GM19372 (cell line): Measurements from ENCODE around the gene TXLNG.

Experiments used
- ATAC-seq: cut with Tn5 transposase; IDR thresholded peaks from one replicate; pipeline ENCODE4 v1.9.1; 2021; ENCODE audit warnings: mild to moderate bottlenecking, low read depth, moderate library complexity; ENCODE audit not compliant: unreplicated experiment

Gene TXLNG

DNA sequence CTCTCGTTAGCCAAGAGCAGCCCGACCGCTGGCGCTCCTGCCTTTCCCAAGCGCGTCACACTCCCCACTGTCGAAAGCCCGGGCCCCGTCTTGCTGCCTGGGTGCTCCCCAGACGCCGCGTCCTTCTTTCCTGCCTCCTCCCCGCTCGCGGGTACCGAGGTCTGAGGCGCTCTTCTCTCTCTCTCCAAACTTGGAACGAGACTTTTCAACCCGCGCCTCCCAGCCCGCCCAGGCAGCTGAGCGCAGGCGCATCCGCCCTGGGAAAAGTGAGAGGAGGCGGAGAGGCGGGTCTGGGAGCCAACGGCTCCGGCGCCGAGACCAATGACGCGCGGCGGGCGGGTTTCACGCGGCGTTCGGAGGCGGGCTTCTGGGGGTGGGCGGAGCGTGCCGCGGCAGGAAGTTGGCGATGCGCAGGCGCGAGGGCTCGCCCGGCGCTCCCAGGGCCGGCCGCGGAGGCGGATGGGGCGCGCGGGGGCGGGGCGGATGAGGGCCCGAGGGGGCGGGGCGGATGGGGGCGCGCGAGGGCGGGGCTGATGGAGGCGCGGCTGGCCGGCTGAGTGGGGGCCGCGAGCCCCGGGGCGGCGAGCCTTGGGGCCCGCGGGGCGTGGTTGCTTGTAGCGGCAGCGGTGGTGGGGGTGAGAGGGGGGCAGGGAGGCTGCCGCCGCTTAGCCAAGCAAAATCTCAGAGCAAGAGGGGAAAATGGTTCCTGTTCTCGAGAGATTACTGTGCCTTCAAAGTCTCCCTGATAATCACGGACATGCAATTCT, 84.0 kb downstream of the TXLNG start, which contains the start of gene RBBP7:
Gene RBBP7 (minus strand): TSS at position 268 of the 767 bp plus-strand sequence. CDS start 309 bp downstream, outside the sequence.
- peak; percentile 72 for ATAC-seq

DNA sequence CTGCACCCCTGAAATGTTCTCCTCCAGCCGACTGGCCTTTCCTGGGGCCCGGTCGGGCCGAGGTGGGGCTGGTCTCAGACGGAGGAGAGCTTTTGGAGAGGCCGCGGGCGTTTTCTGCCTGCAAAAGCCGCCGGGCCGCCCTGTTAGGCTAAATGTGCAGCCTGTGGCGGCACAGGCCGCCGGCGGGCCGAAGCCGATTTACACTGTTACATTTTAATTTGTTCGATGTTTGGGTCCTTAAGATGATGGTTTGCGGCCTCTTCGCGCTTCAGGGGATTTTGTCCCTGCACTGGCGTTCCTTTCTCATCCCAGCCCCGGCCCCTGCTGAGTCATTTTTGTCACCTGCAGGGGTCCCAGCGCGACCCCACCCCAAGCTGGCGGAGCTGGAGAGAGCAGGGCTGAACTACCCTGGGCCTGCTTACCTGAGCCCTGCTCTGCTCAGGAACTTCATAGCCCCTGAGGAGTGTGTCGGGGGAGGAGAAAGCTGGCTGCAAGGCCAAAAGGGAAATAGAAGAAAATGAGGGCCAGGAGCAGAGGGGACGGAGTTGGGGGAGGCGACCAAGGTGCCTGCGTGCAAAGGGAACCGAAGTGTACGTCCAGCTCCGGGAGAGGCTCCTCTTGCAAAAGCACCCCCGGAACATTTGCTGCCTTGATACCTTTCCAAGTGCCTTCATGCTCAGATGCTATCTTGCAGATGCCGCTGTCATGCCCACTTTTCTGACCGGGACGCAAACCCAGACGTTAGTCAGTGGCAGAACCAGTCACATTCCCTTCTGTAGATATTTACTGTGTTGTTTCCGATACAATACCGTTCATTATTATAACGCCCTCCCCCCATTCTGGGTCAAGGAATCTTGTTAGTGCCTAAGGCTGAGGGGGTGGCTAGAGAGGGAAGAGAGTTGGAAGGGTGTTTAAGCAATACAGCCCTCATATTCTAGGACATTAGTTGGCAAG, 84.9 kb downstream of the TXLNG start:
- no peak for ATAC-seq

DNA sequence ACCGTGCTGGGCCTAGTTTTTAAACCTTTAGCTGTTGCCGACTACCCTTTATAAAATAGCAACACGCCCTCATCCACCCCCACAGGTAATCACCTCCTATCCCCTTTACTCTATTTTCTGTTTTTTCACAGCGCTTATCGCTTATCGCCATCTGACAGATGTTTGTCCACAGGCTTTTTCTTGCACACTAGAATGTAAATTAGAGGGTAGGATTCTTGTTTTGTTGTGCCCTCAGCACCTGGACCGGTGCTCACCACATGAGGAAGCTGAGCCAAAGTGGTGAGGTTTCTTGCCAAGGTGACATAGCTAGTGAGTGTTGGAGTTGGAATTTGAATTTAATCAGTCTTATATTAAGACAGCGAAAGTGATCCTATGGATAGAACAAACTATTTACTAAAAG, 86.8 kb downstream of the TXLNG start:
- no peak for ATAC-seq

DNA sequence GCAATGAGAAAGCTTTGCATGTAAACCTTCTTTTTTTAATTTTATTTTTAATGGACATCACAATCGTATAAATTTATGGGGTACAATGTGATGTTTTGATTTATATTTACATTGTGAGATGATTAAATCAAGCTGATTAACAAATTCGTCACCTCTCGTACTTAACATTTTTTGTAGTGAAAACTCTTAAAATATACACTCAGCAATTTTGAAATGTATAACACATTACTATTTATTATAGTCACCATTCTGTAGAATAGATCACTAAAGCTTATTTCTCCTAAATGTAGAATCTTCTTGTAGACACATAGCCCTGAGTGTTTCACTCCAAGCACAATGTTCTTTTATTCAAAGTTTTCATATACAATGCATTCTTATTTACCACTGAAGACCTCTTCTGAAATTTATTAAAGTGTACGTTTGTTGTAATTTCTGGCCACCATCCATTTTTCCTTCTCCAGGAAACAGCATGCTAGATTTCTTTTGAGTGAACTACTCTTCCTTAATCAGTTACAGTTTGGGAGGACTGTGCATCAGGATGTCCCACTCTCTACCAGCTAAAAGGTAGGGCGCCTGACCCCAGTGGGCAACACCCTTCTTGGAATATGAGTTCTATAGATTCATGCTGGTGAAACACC, 88.3 kb downstream of the TXLNG start:
- no peak for ATAC-seq

DNA sequence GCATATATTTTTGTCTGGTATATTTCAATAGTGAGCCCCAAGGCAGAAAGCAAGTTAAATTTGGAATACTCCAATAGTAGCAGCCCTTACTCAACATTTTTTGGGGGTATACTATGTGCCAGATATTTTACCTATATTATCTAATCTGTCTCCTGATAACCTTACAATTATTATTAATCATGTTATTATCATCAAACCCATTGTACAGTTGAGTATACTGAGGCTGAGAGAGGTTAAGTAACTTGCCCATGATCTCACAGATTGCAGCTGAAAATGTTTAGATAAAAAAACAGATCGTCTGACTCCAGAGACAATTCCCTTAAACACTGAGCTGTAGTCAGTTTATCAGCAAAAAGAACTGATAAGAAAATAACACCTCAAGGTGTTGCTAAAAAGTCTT, 90.4 kb downstream of the TXLNG start:
- no peak for ATAC-seq

DNA sequence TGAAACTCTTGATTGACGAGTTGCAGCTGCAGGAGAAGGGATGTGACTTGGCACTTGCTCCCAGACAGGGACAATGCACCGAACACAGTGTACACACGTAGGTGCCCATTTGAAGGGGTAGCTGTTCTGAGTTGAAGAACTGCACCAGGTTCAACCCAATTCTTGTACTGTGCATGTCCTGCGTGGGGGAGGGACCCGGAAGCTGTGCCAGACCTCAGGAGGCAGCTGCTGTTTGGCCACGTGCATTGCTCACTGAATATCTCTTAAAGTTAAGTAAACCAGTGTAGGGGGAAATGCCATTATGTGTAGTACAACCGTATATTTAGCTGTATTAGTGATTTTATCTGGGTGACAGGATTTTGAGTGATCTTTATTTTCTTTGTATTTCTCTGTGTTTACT, 95.9 kb downstream of the TXLNG start:
- no peak for ATAC-seq

DNA sequence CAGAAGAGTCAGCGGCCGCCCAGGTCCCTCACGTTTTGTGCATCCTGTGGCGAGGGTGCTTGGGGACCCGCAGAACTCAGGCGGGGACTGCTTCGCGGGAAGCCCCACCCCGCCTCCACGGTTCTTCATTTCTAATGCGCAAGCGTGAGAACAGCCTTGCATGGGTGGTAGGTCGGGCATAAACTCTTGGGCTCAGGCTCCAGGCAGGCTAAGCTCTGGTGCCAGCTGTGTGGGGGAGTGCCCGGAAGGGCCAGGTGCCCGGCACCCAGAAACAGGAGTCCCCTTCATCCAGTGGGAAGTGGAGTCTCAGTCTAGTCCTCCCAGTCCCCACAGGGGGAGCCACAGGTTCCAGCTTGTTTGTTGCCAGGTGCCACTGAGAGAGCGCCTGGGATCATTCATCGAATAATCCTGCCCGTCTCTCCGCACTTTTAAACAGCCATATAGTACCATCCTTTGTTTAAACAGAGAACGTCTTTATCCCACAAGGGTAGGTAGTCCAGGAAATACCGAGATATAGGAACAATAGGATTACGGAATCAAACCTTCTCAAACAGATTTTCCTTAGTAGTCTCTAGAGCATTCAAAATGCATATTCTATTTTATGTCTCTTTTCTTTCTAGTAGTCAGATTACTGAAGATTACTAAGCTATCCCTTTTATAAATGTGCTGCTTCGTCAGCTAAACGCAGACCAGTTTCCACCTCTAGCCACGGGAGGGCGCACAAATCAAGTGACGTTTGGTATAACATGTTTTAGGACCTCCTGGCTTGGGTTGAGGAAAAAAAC, 96.6 kb downstream of the TXLNG start:
- peak; percentile 53 for ATAC-seq

DNA sequence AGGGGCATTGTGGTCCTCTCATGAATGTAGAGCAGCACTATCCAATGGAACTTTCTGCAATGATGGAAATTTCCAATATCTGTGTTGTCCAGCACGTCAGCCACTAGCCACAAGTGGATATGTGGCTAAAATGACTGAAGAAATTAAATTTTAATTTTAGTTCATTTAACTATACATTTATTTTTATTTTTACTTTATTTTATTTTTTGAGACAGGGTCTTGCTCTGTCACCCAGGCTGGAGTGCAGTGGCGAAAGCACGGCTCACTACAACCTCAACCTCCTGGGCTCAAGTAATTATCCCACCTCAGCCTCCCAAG, 97.2 kb downstream of the TXLNG start:
- no peak for ATAC-seq

DNA sequence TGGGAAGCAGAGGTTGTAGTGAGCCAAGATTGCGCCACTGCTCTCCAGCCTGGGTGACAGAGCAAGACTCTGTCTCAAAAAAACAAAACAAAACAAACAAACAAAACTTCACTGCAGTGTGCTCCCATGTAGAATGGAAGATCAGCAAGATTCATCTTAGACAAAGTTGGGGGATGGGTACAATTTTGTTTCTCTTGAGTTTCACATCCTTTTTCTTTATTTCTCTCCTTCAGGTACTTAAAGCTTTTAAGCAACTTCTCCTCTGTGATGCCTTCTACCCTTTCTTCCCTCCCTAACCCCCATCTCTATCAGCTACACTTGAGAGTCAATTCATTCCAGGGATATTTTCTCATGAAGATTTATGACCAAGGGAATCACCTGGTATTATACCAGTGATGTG, 99.4 kb downstream of the TXLNG start:
- no peak for ATAC-seq

DNA sequence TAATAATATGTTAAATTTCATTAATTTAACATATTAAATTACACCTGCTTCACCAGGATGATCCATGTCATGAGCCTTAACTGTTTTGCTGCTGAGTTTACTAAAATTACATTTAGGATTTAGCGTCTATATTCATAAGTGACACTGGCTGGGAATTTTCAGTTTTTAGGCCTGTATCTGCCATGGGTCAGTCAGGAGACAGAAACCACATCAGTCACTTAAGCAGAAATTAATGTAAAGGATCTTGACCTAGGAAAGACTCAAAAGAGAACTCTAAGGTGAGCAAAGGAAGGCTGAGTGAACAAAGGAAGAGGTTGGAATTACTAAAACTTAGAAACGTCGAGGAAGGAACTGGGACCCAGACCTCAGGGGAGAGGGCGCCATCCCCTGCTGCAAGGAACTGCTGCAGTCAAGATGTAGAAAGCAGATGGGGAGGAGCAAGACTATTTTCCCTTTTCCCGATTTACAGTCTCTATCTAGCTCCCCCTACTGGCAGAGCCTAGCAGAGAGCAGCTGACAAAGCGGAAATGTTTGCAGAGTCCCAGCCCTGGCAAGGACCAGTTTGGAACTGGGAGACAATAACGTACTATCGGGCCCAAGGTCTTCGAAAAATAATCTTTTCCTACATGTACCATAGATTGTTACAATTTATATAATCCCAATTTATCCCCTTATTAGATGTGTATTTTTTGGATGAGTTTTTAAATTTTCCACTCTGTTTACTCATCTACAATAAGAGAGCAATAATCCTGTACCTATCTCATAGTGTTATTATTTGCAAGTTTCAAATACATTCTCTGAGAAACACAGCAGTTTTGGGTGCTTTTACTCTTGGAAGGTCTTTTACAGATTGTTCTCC, 106.5 kb downstream of the TXLNG start:
- peak; percentile 84 for ATAC-seq
